HG03108 (cell line): ENCODE data around the gene AIG1.
"Not testable (repeated sequence)": the region's sequence is repeated elsewhere in the genome, so short reads cannot be mapped to it uniquely, and the experiment has no call there.

Source experiments
- ATAC-seq: cut with Tn5 transposase; IDR thresholded peaks from one replicate; pipeline ENCODE4 v1.9.1; 2021; ENCODE audit warnings: moderate library complexity; ENCODE audit not compliant: unreplicated experiment

AIG1 gene

GRCh38 chr6:143160439-143161220, 99.9 kb downstream of the AIG1 start:
- ATAC-seq, result no peak

GRCh38 chr6:143163621-143164020, 102.9 kb downstream of the AIG1 start:
- ATAC-seq, result no peak

- ATAC-seq, result no peak
These were observed 103.9 kb downstream of the AIG1 start for GRCh38 chr6:143164565-143165105.

GRCh38 chr6:143165315-143165855, 104.7 kb downstream of the AIG1 start:
- no peak for ATAC-seq

- no peak for ATAC-seq
These were observed 105.6 kb downstream of the AIG1 start for GRCh38 chr6:143166247-143166695.

GRCh38 chr6:143167224-143167623, 106.5 kb downstream of the AIG1 start:
- ATAC-seq, result no peak

GRCh38 chr6:143168396-143168816, 107.7 kb downstream of the AIG1 start:
- ATAC-seq, result not testable (repeated sequence)

GRCh38 chr6:143169440-143169839, 108.8 kb downstream of the AIG1 start:
- ATAC-seq, result no peak

- no peak for ATAC-seq
These were observed 113.8 kb downstream of the AIG1 start for GRCh38 chr6:143174516-143174915.

GRCh38 chr6:143174951-143175350, 114.3 kb downstream of the AIG1 start:
- ATAC-seq, result no peak

GRCh38 chr6:143176090-143177021, 115.7 kb downstream of the AIG1 start:
- ATAC-seq, result no peak

GRCh38 chr6:143177706-143178105, 117.0 kb downstream of the AIG1 start:
- ATAC-seq, result no peak

- no peak for ATAC-seq
These were observed 118.4 kb downstream of the AIG1 start for GRCh38 chr6:143179096-143179495.

GRCh38 chr6:143179901-143180612, 119.4 kb downstream of the AIG1 start:
- ATAC-seq, result no peak

GRCh38 chr6:143180826-143181225, 120.1 kb downstream of the AIG1 start:
- no peak for ATAC-seq

- no peak for ATAC-seq
These were observed 123.0 kb downstream of the AIG1 start for GRCh38 chr6:143183666-143184065.

GRCh38 chr6:143185288-143185687, 124.6 kb downstream of the AIG1 start:
- no peak for ATAC-seq

- no peak for ATAC-seq
These were observed 126.7 kb downstream of the AIG1 start for GRCh38 chr6:143187238-143187923.

- no peak for ATAC-seq
These were observed 127.6 kb downstream of the AIG1 start for GRCh38 chr6:143188292-143188691.

GRCh38 chr6:143191361-143191760, 130.7 kb downstream of the AIG1 start:
- ATAC-seq, result no peak
